Fibroblast of lung (primary cell): ENCODE measurements around the gene NSMCE4A.

Experiments used
- CTCF ChIP-seq, 2 donors: IDR thresholded peaks in 1 of 2; conservative IDR thresholded peaks in 1 of 2; 1 replicate in 1 of 2; 2 replicates in 1 of 2; pipeline ENCODE4 v1.5.1; 2011 to 2012; ENCODE audit warnings: low read length in 2 of 2, control low read depth in 1 of 2, inconsistent platforms in 1 of 2, low read depth in 1 of 2, mild to moderate bottlenecking in 1 of 2
- EZH2 ChIP-seq: IDR thresholded peaks from 2 replicates; pipeline ENCODE4 v1.5.1; 2012; ENCODE audit warnings: low read length, control low read depth, mild to moderate bottlenecking; ENCODE audit errors: missing control alignments

- TF ChIP-seq CTCF (conservative IDR thresholded peaks at IDR 0.05 in 1 of 2, IDR thresholded peaks at IDR 0.05 in 1 of 2; ENCODE audit: low read depth in 1 of 2, low read length in 2 of 2) (no peak), EZH2 (no peak)
These were observed 19.5 kb upstream of the NSMCE4A start for GRCh38 chr10:121994429-121994941.
